Activated CD4-positive, alpha-beta T cell treated with anti-CD3 and anti-CD28 coated beads, Interleukin-2, amount 10 ng/mL, durations not matched to agents 24 days and 14 days (primary cell): ENCODE data around the gene PCED1A. TPM values are rescaled to one million over a fixed set of nuclear protein-coding genes. Genes with fewer than 3 reads are reported as not detected.
"Not testable (repeated sequence)": the region's sequence is repeated elsewhere in the genome, so short reads cannot be mapped to it uniquely, and the experiment has no call there.

ENCODE experiments used
- DNase-seq: peaks from one replicate; pipeline ENCODE4 v3.0.0; 2022
- H3K27ac Mint-ChIP-seq: one replicate; pipeline ENCODE4 v1.8.0; 2022; ENCODE audit warnings: mild to moderate bottlenecking, mixed read lengths
- H3K27me3 Mint-ChIP-seq: one replicate; pipeline ENCODE4 v1.8.0; 2022; ENCODE audit warnings: mixed read lengths
- H3K36me3 Mint-ChIP-seq: one replicate; pipeline ENCODE4 v1.8.0; 2022; ENCODE audit warnings: low read depth, mild to moderate bottlenecking, mixed read lengths
- H3K4me1 Mint-ChIP-seq: one replicate; pipeline ENCODE4 v1.8.0; 2021; ENCODE audit warnings: mixed read lengths
- H3K4me3 Mint-ChIP-seq: one replicate; pipeline ENCODE4 v1.8.0; 2022; ENCODE audit warnings: mild to moderate bottlenecking, moderate library complexity, mixed read lengths
- H3K9me3 Mint-ChIP-seq: one replicate; pipeline ENCODE4 v1.8.0; 2021; ENCODE audit warnings: mixed read lengths
- intact Hi-C: fragments of 100-400 bp; cut with micrococcal nuclease; formaldehyde crosslinking; loops from one replicate; pipeline ENCODE4 v1.15.1; 2023
- total RNA-seq: library from RNA; stranded (reverse); gene quantifications from 2 replicates; pipeline ENCODE4 v1.2.3, GENCODE V29; 2022

Gene PCED1A
- total RNA-seq, 1 donor from 2014 or later, result 26.1 TPM

GRCh38 chr20:2815242-2815900 lies 25.1 kb downstream of the PCED1A start:
- peaks cover 3% of the 10 kb centered on the region for H3K4me1 Mint-ChIP-seq
- intact Hi-C loops, result no loop called here
- H3K4me3 Mint-ChIP-seq, result no peak overlapping the region
- peaks cover 15% of the 10 kb centered on the region for H3K9me3 Mint-ChIP-seq
- no peak overlapping the region for H3K27ac Mint-ChIP-seq
- peaks cover 2% of the 10 kb centered on the region for H3K36me3 Mint-ChIP-seq
- no peak for DNase-seq
- peaks cover 71% of the 10 kb centered on the region for H3K27me3 Mint-ChIP-seq

- peaks cover 15% of the 10 kb centered on the region for H3K9me3 Mint-ChIP-seq
- H3K4me1 Mint-ChIP-seq, result no peaks in the 10 kb centered on the region
- peaks cover 2% of the 10 kb centered on the region for H3K36me3 Mint-ChIP-seq
- no peak within 1 kb of the TSS for H3K4me3 Mint-ChIP-seq
- DNase-seq, result no peak
- intact Hi-C loops, result no loop called here
- no peak within 1 kb of the TSS for H3K27ac Mint-ChIP-seq
- peaks cover 67% of the 10 kb centered on the region for H3K27me3 Mint-ChIP-seq
These were observed 25.8 kb downstream of the PCED1A start, which contains the start of gene C20orf141 for GRCh38 chr20:2814587-2815051. Gene C20orf141, plus strand, starts transcription at chr20:2814987. Its CDS starts 198 bp downstream, at chr20:2815185.

- DNase-seq, result no peak
- intact Hi-C loops, result no loop called here
- Mint-ChIP-seq H3K27me3 (peaks cover 64% of the 10 kb centered on the region), H3K4me3 (no peak overlapping the region), H3K9me3 (peaks cover 15% of the 10 kb centered on the region), H3K27ac (no peak overlapping the region), H3K36me3 (peaks cover 2% of the 10 kb centered on the region), H3K4me1 (no peaks in the 10 kb centered on the region)
These were observed 26.4 kb downstream of the PCED1A start for GRCh38 chr20:2814076-2814475.

- peaks cover 53% of the 10 kb centered on the region for H3K27me3 Mint-ChIP-seq
- H3K4me3 Mint-ChIP-seq, result no peak overlapping the region
- H3K36me3 Mint-ChIP-seq, result peaks cover 2% of the 10 kb centered on the region
- no peak for DNase-seq
- peaks cover 15% of the 10 kb centered on the region for H3K9me3 Mint-ChIP-seq
- H3K4me1 Mint-ChIP-seq, result no peaks in the 10 kb centered on the region
- intact Hi-C loops, result no loop called here
- no peak overlapping the region for H3K27ac Mint-ChIP-seq
These were observed 28.3 kb downstream of the PCED1A start for GRCh38 chr20:2812189-2812588.

GRCh38 chr20:2809690-2810089 lies 30.8 kb downstream of the PCED1A start:
- no peak overlapping the region for H3K4me3 Mint-ChIP-seq
- intact Hi-C loops, result no loop called here
- H3K4me1 Mint-ChIP-seq, result no peaks in the 10 kb centered on the region
- no peak overlapping the region for H3K27ac Mint-ChIP-seq
- H3K9me3 Mint-ChIP-seq, result peaks cover 15% of the 10 kb centered on the region
- H3K27me3 Mint-ChIP-seq, result peaks cover 63% of the 10 kb centered on the region
- DNase-seq, result no peak
- peaks cover 2% of the 10 kb centered on the region for H3K36me3 Mint-ChIP-seq

- H3K4me3 Mint-ChIP-seq, intact Hi-C loops, DNase-seq, H3K4me1 Mint-ChIP-seq, H3K27ac Mint-ChIP-seq, H3K36me3 Mint-ChIP-seq: not testable (repeated sequence)
- peaks cover 15% of the 10 kb centered on the region for H3K9me3 Mint-ChIP-seq
- peaks cover 57% of the 10 kb centered on the region for H3K27me3 Mint-ChIP-seq
These were observed 32.5 kb downstream of the PCED1A start for GRCh38 chr20:2807929-2808328.

GRCh38 chr20:2807019-2807418 lies 33.4 kb downstream of the PCED1A start:
- no peak for DNase-seq
- no peak overlapping the region for H3K27ac Mint-ChIP-seq
- no peak overlapping the region for H3K4me3 Mint-ChIP-seq
- H3K9me3 Mint-ChIP-seq, result peaks cover 8% of the 10 kb centered on the region
- intact Hi-C loops, result no loop called here
- no peaks in the 10 kb centered on the region for H3K4me1 Mint-ChIP-seq
- H3K27me3 Mint-ChIP-seq, result peaks cover 54% of the 10 kb centered on the region
- peaks cover 1% of the 10 kb centered on the region for H3K36me3 Mint-ChIP-seq

- Mint-ChIP-seq H3K4me1 (peaks cover 3% of the 10 kb centered on the region), H3K9me3 (peaks cover 4% of the 10 kb centered on the region)
These were observed 34.1 kb downstream of the PCED1A start for GRCh38 chr20:2806351-2806701.

GRCh38 chr20:2805689-2806350 lies 34.6 kb downstream of the PCED1A start:
- Mint-ChIP-seq H3K4me3 (no peak overlapping the region), H3K27ac (no peak overlapping the region), H3K27me3 (peaks cover 53% of the 10 kb centered on the region), H3K4me1 (peaks cover 8% of the 10 kb centered on the region), H3K36me3 (peaks cover 1% of the 10 kb centered on the region), H3K9me3 (peaks cover under 1% of the 10 kb centered on the region)
- no peak for DNase-seq
- intact Hi-C loops, result no loop called here

More at GRCh38 chr20:2806351-2806701, 34.1 kb downstream of the PCED1A start:
- intact Hi-C loops, result no loop called here
- Mint-ChIP-seq H3K36me3 (peaks cover 1% of the 10 kb centered on the region), H3K27me3 (peaks cover 53% of the 10 kb centered on the region), H3K4me3 (no peak overlapping the region), H3K27ac (no peak overlapping the region)
- DNase-seq, result no peak

- intact Hi-C loops, result no loop called here
- no peak for DNase-seq
- no peak overlapping the region for H3K4me3 Mint-ChIP-seq
These were observed 35.4 kb downstream of the PCED1A start for GRCh38 chr20:2804852-2805688.

GRCh38 chr20:2804041-2804828 lies 36.2 kb downstream of the PCED1A start:
- intact Hi-C loops, result no loop called here
- no peaks in the 10 kb centered on the region for H3K9me3 Mint-ChIP-seq

More at GRCh38 chr20:2804852-2805688, 35.4 kb downstream of the PCED1A start:
- H3K27me3 Mint-ChIP-seq, result peaks cover 51% of the 10 kb centered on the region
- peaks cover 2% of the 10 kb centered on the region for H3K36me3 Mint-ChIP-seq
- H3K9me3 Mint-ChIP-seq, result no peaks in the 10 kb centered on the region
- no peak overlapping the region for H3K27ac Mint-ChIP-seq
- H3K4me1 Mint-ChIP-seq, result peaks cover 12% of the 10 kb centered on the region

GRCh38 chr20:2801286-2801728 lies 39.1 kb downstream of the PCED1A start:
- peaks cover 64% of the 10 kb centered on the region for H3K27me3 Mint-ChIP-seq
- H3K36me3 Mint-ChIP-seq, result peaks cover 3% of the 10 kb centered on the region
- peak overlapping the region; percentile 75 for H3K4me3 Mint-ChIP-seq
- DNase-seq, result no peak
- peaks cover 21% of the 10 kb centered on the region for H3K4me1 Mint-ChIP-seq
- H3K9me3 Mint-ChIP-seq, result no peaks in the 10 kb centered on the region
- H3K27ac Mint-ChIP-seq, result peak overlapping the region; percentile 59
- intact Hi-C loops, result no loop called here

More at GRCh38 chr20:2804041-2804828, 36.2 kb downstream of the PCED1A start:
- H3K27me3 Mint-ChIP-seq, result peaks cover 60% of the 10 kb centered on the region
- no peak for DNase-seq
- H3K36me3 Mint-ChIP-seq, result peaks cover 3% of the 10 kb centered on the region
- no peak overlapping the region for H3K4me3 Mint-ChIP-seq
- H3K27ac Mint-ChIP-seq, result no peak overlapping the region
- peaks cover 18% of the 10 kb centered on the region for H3K4me1 Mint-ChIP-seq
